Measurements from ENCODE around the gene LDHAL6B. TPM values are rescaled to one million over a fixed set of nuclear protein-coding genes. Genes with fewer than 3 reads are reported as not detected.
"Not testable (repeated sequence)": the region's sequence is repeated elsewhere in the genome, so short reads cannot be mapped to it uniquely, and the experiment has no call there.

The LDHAL6B gene
- 0.12 TPM for polyA plus RNA-seq (ENCODE audit: insufficient read length)

DNA sequence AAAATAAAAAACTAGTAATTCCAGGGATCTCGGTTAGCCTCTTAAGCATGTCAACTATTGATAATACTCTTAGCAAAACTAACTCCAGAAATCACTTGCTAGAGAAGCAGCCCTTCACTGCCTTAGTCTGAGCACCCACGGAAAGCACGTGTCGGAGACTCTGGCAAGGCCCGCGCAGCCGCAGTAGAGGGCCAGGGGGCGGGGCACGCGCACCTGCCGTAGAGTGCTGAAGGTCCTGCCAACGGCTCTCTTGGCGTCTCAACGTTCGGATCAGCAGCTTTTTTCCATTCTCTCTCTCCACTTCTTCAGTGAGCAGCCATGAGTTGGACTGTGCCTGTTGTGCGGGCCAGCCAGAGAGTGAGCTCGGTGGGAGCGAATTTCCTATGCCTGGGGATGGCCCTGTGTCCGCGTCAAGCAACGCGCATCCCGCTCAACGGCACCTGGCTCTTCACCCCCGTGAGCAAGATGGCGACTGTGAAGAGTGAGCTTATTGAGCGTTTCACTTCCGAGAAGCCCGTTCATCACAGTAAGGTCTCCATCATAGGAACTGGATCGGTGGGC lies at the start of gene LDHAL6B:
LDHAL6B (plus strand) TSS at position 221 of the 561 bp plus-strand sequence; CDS start at position 319, 98 bp downstream.
- no peak for DNase-seq

- DNase-seq: no peak
Observed at GRCh38 chr15:59157396-59157795, 49.2 kb upstream of the LDHAL6B start.

- peak; percentile 34 for DNase-seq
Observed at GRCh38 chr15:59157840-59158700, 48.6 kb upstream of the LDHAL6B start.

DNA sequence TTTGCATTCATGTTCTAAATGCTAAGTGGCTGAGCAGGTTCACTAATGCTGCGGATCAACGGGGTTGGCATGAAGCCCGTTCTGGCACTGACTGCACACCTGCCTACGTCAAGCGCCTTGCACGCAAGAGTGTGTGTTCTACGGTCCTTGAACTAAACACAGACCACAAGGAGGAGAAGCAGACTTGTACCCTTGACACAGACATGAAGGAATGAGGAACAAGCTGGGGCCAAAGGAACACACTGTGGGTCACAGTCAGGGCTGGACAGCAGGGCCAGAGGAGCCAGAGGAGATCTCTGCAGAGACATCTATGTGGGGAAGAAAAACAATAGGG lies 48.0 kb upstream of the LDHAL6B start:
- no peak for DNase-seq

- no peak for DNase-seq
Observed at GRCh38 chr15:59159210-59159609, 47.4 kb upstream of the LDHAL6B start.

- DNase-seq: no peak
Observed at GRCh38 chr15:59160880-59161593, 45.6 kb upstream of the LDHAL6B start.

DNA sequence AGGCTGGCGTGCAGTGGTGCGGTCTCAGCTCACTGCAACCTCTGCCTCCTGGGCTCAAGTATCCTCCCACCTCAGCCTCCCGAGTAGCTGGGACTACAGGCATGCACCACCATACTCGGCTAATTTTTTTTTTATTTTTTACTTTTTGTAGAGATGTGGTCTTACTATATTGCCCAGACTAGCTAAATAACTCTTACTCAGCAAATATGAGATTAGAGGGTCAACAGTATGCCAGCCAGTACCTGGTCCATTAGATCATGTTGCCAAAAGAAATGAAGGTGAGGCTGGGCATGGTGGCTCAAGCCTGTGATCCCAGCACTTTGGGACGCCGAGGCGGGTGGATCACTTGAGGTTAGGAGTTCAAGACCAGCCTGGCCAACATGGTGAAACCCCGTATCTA lies 44.6 kb upstream of the LDHAL6B start:
- not testable (repeated sequence) for DNase-seq

DNA sequence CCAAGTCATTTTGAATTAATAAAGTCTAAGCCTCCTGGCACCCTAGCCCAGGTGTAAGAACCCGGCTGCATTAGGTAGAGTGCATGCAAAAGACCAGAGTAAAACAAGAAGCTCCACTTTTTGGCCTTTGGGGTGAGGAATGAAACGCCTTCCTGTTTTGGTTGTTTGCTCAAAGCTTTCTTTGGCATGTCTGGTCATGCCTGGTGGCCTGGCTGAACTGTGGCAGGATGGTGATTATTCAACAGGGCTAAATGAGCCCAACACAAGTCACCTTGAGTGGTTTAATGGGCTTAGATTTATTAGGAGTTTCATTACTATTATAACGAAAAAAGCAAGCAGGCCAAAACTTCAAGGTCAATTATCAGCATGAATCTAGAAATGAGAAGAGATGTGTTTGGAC lies 40.9 kb upstream of the LDHAL6B start:
- DNase-seq: no peak

GRCh38 chr15:59166166-59166565 lies 40.5 kb upstream of the LDHAL6B start:
- DNase-seq: no peak

GRCh38 chr15:59166601-59167265 lies 39.9 kb upstream of the LDHAL6B start:
- DNase-seq: no peak

- no peak for DNase-seq
Observed at GRCh38 chr15:59168536-59168935, 38.1 kb upstream of the LDHAL6B start.

DNA sequence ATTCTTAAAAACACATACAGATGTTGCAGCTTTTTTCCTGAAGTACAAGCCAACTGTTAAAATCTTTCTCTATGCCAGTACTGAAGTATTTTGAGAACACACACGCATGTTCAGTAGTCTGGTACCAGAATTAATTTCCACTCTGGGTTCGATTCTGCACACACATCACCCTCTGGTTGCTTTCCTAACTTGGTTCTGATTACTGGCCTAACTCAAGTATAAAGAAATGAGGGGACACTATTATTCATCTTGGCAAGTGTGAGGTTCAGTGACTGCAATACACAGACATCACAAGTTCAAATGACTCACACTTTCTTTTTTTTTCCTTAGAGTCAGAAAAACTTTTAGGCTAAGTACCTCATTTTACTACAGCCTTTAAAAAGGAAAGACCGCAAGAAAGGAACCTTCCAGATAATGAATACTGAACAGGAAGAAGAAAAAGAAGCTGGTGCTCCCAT lies 37.4 kb upstream of the LDHAL6B start:
- peak; percentile 56 for DNase-seq

DNA sequence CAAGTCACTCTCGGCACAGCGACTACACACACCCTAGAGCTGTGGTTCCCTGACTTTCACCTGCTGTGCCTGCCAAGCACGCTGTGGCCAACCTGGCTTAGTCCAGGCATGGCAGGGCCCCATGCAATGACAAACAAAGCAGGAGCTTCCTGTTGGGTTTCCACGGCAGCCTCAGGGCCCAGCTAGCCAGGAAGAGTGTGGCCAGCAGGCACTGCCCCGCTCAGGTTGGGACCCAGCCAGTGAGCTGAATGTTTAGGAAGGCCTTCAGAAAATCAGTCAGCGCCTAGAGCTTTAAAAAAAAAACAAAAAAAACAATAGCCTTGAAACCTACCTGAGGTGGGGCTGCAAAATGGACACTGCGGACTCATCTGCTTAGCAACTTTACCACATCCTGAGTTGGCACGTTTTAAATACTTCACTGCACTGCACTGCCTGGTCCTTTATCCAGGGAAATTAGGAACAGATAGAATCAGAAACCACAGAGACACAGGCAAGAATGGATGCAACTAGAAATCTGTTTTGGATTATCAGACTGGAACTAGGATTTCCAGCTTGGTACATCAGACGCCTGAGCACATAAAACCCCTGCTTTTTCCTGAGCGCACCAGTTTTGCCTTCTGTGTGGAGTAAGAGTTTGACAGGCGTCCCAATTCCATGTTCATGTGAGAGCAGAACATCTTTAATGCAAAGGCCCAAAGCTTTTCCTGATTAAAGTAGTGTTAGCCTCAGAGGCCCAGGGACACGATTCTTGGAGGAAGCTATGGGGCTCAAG lies 36.2 kb upstream of the LDHAL6B start:
- peak; percentile 27 for DNase-seq

- no peak for DNase-seq
Observed at GRCh38 chr15:59171067-59171397, 35.6 kb upstream of the LDHAL6B start.

- no peak for DNase-seq
Observed at GRCh38 chr15:59172289-59172901, 34.2 kb upstream of the LDHAL6B start.

- no peak for DNase-seq
Observed at GRCh38 chr15:59173194-59173593, 33.4 kb upstream of the LDHAL6B start.

GRCh38 chr15:59174151-59174834 lies 32.4 kb upstream of the LDHAL6B start:
- DNase-seq: peak; percentile 31

- peak; percentile 24 for DNase-seq
Observed at GRCh38 chr15:59174835-59175831, 31.5 kb upstream of the LDHAL6B start.

DNA sequence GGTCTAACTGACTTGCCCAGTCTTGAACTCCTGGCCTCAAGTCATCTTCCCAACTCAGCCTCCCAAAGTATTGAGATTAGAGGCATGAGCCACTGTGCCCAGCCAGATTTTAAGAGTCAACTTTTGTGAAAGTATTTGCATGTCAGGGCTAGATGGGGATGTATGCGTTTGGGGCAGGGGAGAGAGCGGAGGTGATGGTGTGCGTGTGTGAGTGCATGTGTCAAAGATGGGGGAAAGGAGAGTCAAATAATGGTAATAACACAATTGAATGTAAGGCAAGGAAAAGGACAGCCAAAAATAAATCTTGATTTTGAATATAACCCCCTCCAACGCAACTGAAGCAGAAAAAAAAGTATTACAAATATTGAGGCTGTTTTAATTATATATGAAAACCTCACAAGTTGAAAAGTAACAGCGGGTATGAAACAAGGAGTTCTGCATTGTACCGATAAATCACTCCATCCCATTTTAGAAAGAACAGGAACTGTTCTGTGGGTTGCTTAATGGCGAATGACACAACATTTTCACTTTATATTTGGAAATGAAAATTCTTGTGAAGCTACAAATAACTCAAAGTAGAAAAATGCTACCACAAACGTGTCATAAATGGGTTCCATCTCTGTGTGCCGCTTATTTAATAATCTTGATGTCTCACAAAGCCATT lies 29.9 kb upstream of the LDHAL6B start:
- no peak for DNase-seq
